HG03439 (cell line): Measurements from ENCODE around the gene PSMB5.
"Not testable (repeated sequence)": the region's sequence is repeated elsewhere in the genome, so short reads cannot be mapped to it uniquely, and the experiment has no call there.

Experiments
- ATAC-seq: cut with Tn5 transposase; IDR thresholded peaks from one replicate; pipeline ENCODE4 v1.9.1; 2021; ENCODE audit warnings: mild to moderate bottlenecking, moderate library complexity; ENCODE audit not compliant: unreplicated experiment

The PSMB5 gene

DNA sequence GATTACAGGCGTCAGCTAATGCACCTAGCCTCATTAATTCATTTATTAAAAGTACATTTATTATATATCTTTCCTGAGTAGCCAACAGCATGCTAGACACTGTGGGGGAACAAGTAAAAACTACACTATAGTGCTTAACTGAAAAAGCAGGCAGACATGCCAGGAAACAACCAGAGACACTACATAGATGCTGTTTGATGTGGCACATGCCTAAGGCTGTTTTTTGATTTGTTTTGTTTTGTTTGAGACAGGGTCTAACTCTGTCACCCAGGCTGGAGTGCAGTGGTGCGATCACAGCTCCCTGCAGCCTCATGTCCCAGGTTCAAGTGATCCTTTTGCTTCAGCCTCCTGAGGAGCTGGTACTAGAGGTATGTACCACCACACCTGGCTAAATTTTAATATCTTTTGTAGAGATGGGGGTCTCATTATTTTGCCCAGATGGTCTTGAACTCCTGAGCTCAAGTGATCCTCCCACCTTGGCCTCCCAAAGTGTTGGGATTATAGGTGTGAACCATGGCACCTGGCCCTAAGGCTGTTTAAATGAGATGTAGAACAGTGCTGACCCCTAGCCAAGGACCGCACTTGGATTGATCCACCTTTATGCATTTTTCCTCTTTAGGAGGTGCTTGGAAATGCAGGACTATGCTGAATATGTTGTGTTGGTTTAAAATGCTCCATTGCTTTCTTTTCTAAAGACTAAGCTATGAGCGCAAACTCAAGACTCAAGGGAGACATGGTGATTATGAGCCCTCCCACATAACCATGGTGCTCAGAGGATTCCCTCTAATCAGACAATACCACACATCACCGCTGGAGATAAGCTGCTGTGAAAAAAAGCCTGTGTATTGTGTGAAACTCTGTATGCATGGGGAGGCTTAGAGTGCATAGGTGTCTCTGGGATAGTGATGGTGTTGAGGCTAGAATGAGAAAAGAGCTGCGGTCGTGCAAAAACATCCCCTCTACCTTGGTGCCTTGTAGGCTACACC, 14.3 kb downstream of the PSMB5 start:
- no peak for ATAC-seq

DNA sequence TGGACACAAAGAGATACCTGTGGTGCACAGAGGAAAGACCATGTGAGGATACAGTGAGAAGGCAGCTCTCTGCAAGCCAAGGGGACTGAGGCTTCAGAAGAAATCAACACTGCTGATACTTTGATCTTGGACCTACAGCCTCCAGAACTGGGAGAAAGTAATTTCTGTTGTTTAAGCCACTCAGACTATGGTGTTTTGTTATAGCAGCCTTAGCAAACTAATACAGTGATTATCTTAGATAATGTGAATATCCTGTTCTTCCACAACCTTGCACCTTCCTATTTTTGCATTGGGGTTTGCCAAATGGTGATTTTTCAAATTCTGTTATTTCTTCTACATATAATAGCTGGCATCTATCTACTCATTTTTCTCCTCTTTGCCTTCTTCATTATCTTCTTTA, 16.6 kb downstream of the PSMB5 start:
- no peak for ATAC-seq

GRCh38 chr14:23017091-23017490, 17.6 kb downstream of the PSMB5 start:
- no peak for ATAC-seq

DNA sequence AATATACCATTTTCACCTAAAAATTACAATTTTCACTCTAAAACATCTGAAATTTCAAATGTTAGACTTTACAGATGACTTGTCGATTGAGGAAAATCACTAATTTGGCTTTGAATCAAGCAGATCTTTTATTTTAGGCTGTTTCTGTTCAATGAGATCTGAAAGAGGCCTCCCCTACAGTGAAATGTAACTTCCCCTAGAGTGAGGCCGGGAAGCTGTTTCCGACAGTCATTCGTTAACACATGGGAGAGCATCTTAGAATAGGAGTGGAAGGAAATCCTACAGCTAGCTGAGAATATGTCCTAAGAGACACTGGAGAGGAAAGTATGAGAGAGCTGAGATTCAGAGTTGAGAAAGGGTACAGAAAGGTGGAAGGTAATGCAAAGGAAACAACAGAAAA, 19.1 kb downstream of the PSMB5 start:
- no peak for ATAC-seq

- not testable (repeated sequence) for ATAC-seq
These were observed 21.0 kb downstream of the PSMB5 start for GRCh38 chr14:23013749-23014054.

DNA sequence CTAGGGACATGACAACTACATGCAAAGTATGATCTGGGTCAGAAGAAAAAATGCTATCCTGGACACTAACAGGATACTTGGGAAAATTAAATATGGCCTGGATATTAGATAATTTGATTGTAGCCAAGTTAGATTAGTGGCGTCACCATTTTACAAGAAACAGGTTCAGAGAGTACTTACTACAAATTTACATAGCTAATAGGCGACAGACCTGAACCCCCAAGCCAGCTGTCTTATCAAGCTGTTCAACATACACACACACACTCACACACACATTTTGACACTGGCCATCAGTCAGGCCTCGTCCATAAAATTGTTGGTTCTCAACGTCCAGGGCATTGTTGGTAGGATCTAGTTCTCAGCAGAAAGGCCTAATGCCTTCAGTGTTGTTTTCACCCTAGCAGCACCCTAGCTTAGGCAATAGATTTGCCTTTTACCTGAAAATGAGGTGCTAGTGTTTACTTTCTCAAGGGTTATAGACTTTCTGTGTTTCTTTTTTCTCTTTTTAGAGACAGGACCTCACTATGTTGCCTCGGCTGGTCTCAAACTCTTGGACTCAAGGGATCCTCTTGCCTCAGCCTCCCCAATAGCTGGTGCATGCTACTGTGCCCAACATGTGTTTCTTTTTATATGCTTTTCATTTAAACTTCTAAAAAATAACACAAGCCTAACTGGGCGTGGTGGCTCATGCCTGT, 21.5 kb downstream of the PSMB5 start:
- no peak for ATAC-seq

- peak; percentile 30 for ATAC-seq
These were observed 24.6 kb downstream of the PSMB5 start, which contains the start of gene C14orf93 for GRCh38 chr14:23009939-23010726. Gene C14orf93 (minus strand): TSS chr14:23010143. CDS start chr14:22999023, 11,120 bp downstream.

GRCh38 chr14:23009483-23009938, 25.2 kb downstream of the PSMB5 start:
- no peak for ATAC-seq

GRCh38 chr14:23008831-23009230, 25.9 kb downstream of the PSMB5 start:
- ATAC-seq, result no peak

- peak; percentile 94 for ATAC-seq
These were observed 27.9 kb downstream of the PSMB5 start for GRCh38 chr14:23006544-23007419.

DNA sequence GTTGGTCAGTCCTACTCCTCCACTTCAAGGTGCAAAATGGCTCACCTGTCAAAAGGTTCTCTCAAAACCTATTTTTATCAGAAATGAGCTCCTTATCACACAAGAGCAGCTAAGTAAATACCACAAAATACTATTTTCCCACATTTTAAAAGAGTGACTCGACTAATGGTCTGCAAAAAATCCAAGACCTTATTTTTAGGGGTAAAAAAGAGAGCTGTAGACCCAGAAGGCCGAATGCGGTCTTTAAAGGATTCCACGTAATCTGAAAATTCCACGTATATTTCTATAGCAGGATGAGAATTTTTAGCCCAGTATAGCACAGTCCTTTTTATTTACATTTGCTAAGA, 28.5 kb downstream of the PSMB5 start:
- no peak for ATAC-seq

- no peak for ATAC-seq
These were observed 29.1 kb downstream of the PSMB5 start for GRCh38 chr14:23005451-23006187.

DNA sequence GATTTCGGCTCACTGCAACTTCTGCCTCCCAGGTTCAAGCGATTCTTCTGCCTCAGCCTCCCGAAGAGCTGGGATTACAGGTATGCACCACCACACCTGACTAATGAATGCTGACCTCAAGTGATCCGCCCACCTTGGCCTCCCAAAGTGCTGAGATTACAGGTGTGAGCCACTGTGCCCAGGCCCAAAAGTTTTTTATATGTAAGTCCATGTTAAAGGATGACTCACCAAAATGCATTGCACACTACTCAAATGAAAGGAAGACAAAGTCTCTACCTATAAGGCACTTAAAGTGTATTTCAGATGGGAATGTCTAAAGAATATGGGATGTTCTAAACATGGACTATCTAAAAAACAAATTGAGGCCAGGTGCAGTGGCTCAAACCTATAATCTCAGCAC, 30.4 kb downstream of the PSMB5 start:
- not testable (repeated sequence) for ATAC-seq

GRCh38 chr14:23002592-23002991, 32.1 kb downstream of the PSMB5 start:
- no peak for ATAC-seq

DNA sequence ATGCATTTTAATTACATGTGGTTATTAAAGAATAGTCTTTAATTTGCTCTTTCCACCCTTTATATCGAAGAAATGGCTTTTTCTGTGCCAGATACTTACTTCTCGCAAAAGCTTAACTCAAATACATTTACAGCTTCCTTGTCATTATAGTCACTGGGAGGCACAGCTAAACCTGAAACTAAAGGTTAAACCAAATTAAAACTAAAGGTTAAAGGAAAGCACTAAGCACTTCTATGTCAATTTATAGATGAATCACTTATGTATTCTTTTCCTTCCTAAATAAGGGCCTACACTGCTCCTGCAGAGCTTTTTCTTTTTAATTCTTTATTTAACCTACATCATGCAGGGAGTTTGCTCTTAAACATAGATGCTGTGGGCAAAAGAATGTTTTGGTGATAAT, 33.8 kb downstream of the PSMB5 start:
- ATAC-seq, result no peak

GRCh38 chr14:22998329-22999012, 36.2 kb downstream of the PSMB5 start:
- no peak for ATAC-seq

GRCh38 chr14:22997676-22998323, 36.9 kb downstream of the PSMB5 start:
- no peak for ATAC-seq
